SU-DHL-6 (cell line): Measurements from ENCODE around the gene ABCG1.
"Not testable (repeated sequence)": the region's sequence is repeated elsewhere in the genome, so short reads cannot be mapped to it uniquely, and the experiment has no call there.

ENCODE experiments used
- H2AFZ ChIP-seq: fragments of 200-600 bp; sonication (generic); 2 replicates; pipeline ENCODE4 v1.6.1; 2014; ENCODE audit warnings: low read depth, mild to moderate bottlenecking, moderate library complexity, mixed read lengths, antibody characterized with exemption, low read length; ENCODE audit not compliant: severe bottlenecking
- H3F3A ChIP-seq: fragments of 200-600 bp; shearing (Covaris generic); 2 replicates; pipeline ENCODE4 v1.6.0; 2016; ENCODE audit warnings: antibody characterized with exemption, mild to moderate bottlenecking; ENCODE audit not compliant: insufficient read depth
- H3K27ac ChIP-seq: fragments of 200-600 bp; sonication (generic); 2 replicates; pipeline ENCODE4 v1.5.1; 2016; ENCODE audit warnings: low read depth, mild to moderate bottlenecking, low read length, moderate library complexity, mixed read lengths
- H3K27me3 ChIP-seq: fragments of 200-600 bp; sonication (generic), shearing (Covaris generic); 2 replicates; pipeline ENCODE4 v1.6.0; 2014; ENCODE audit warnings: mild to moderate bottlenecking, low read length
- H3K36me3 ChIP-seq: fragments of 200-600 bp; sonication (generic); 2 replicates; pipeline ENCODE4 v1.6.1; 2014; ENCODE audit warnings: mild to moderate bottlenecking, low read length, mixed read lengths
- H3K4me2 ChIP-seq: fragments of 300-600, 200-600 bp; shearing (Covaris generic), sonication (generic); 2 replicates; pipeline ENCODE4 v1.6.0; 2014; ENCODE audit warnings: low read length, low read depth, mild to moderate bottlenecking; ENCODE audit not compliant: poor library complexity, severe bottlenecking
- H3K4me3 ChIP-seq: fragments of 200-600 bp; sonication (generic); 2 replicates; pipeline ENCODE4 v1.5.1; 2014; ENCODE audit warnings: antibody characterized with exemption, low read length, mild to moderate bottlenecking, mixed read lengths; ENCODE audit not compliant: insufficient read depth, poor library complexity, severe bottlenecking
- H3K79me2 ChIP-seq: fragments of 200-600 bp; sonication (generic); 2 replicates; pipeline ENCODE4 v1.6.1; 2014; ENCODE audit warnings: mild to moderate bottlenecking, low read length, moderate library complexity; ENCODE audit not compliant: insufficient read depth
- H3K9ac ChIP-seq: fragments of 200-600 bp; sonication (generic); 2 replicates; pipeline ENCODE4 v1.7.0; 2014; ENCODE audit warnings: mild to moderate bottlenecking, low read length
- H3K9me2 ChIP-seq: fragments of 200-600 bp; sonication (generic); replicated peaks from 2 replicates; pipeline ENCODE4 v1.6.1; 2014; ENCODE audit warnings: low read length; ENCODE audit not compliant: insufficient read depth
- H3K9me3 ChIP-seq: fragments of 200-600 bp; sonication (generic); 2 replicates; pipeline ENCODE4 v1.6.1; 2014; ENCODE audit warnings: low read length, mixed read lengths; ENCODE audit not compliant: insufficient read depth
- H4K20me1 ChIP-seq: fragments of 200-600 bp; sonication (generic); 2 replicates; pipeline ENCODE4 v1.6.1; 2014; ENCODE audit warnings: low read depth, mild to moderate bottlenecking, antibody characterized with exemption, low read length, moderate library complexity, mixed read lengths
- EZH2phosphoT487 ChIP-seq: fragments of 200-600 bp; sonication (generic), shearing (Covaris generic); conservative IDR thresholded peaks from 2 replicates; pipeline ENCODE4 v1.6.1; 2018; ENCODE audit warnings: mild to moderate bottlenecking, antibody characterized with exemption, low read length, moderate library complexity, mixed read lengths
- TF ChIP-seq, protein P1 (sequence below): fragments of 200-600 bp; sonication (generic); IDR thresholded peaks from one replicate; pipeline ENCODE4 v1.5.1; 2017; ENCODE audit warnings: antibody characterized with exemption, mild to moderate bottlenecking, low read length, moderate library complexity; ENCODE audit not compliant: insufficient read depth, poor library complexity, severe bottlenecking

ABCG1 gene

DNA sequence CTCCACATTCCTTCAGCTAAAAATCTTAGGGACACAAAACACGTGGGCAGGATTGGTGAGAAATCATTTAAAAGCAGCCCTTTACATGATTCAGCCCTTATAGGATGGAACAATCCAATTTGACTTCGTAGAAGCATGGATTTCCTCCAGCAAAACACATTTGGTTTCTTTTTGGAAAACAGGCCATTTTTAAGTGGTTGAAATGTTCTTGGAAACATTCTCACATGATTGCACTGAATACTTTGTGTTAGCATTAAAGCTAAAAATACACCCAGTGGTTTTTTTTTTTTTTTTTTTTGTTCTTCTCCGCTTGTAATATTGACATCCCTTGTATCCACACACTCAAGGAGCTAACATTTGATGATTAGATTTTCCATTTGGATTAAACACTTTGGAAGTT lies 42.1 kb upstream of the ABCG1 start:
- TF ChIP-seq, protein P1, sequence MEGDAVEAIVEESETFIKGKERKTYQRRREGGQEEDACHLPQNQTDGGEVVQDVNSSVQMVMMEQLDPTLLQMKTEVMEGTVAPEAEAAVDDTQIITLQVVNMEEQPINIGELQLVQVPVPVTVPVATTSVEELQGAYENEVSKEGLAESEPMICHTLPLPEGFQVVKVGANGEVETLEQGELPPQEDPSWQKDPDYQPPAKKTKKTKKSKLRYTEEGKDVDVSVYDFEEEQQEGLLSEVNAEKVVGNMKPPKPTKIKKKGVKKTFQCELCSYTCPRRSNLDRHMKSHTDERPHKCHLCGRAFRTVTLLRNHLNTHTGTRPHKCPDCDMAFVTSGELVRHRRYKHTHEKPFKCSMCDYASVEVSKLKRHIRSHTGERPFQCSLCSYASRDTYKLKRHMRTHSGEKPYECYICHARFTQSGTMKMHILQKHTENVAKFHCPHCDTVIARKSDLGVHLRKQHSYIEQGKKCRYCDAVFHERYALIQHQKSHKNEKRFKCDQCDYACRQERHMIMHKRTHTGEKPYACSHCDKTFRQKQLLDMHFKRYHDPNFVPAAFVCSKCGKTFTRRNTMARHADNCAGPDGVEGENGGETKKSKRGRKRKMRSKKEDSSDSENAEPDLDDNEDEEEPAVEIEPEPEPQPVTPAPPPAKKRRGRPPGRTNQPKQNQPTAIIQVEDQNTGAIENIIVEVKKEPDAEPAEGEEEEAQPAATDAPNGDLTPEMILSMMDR = no peak
- no peak for TF ChIP-seq EZH2phosphoT487
- H3K27ac ChIP-seq = no peak overlapping the region
- no peak overlapping the region for H2AFZ ChIP-seq
- H3K4me2 ChIP-seq = no peak overlapping the region
- no peak overlapping the region for H3K4me3 ChIP-seq
- H3K79me2 ChIP-seq = no peaks in the 10 kb centered on the region
- H3K9ac ChIP-seq = no peak overlapping the region
- H3K9me2 ChIP-seq = no peaks in the 10 kb centered on the region
- no peaks in the 10 kb centered on the region for H4K20me1 ChIP-seq
- H3F3A ChIP-seq = no peaks in the 10 kb centered on the region
- H3K27me3 ChIP-seq = no peaks in the 10 kb centered on the region
- no peaks in the 10 kb centered on the region for H3K9me3 ChIP-seq
- no peaks in the 10 kb centered on the region for H3K36me3 ChIP-seq

DNA sequence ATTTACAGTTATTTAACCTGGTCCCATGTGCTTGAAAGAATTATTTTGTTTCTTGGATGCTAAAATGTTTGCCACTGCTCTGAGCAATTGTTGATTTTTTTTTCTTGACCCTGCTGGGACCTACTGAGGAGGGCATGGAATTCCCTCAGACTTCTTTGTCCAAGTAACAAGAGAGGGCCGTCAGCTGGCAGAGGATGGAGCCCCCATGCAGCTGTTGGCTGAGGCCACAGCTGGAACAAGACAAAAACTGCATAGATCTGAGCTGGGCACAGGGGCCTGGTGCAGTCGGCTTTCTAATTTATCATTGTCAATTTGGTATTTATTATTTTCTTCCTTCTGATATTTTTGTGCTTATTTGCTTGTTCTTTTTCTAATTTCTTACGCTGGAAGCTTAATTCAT lies 39.6 kb upstream of the ABCG1 start:
- H2AFZ ChIP-seq = no peak overlapping the region
- H3K9ac ChIP-seq = no peak overlapping the region
- no peak overlapping the region for H3K27ac ChIP-seq
- no peaks in the 10 kb centered on the region for H3K27me3 ChIP-seq
- H3K36me3 ChIP-seq = no peaks in the 10 kb centered on the region
- H3K4me3 ChIP-seq = no peak overlapping the region
- H3F3A ChIP-seq = no peaks in the 10 kb centered on the region
- no peaks in the 10 kb centered on the region for H3K9me2 ChIP-seq
- no peaks in the 10 kb centered on the region for H3K9me3 ChIP-seq
- TF ChIP-seq, protein P1 = no peak
- no peak for TF ChIP-seq EZH2phosphoT487
- no peak overlapping the region for H3K4me2 ChIP-seq
- H3K79me2 ChIP-seq = no peaks in the 10 kb centered on the region
- no peaks in the 10 kb centered on the region for H4K20me1 ChIP-seq

DNA sequence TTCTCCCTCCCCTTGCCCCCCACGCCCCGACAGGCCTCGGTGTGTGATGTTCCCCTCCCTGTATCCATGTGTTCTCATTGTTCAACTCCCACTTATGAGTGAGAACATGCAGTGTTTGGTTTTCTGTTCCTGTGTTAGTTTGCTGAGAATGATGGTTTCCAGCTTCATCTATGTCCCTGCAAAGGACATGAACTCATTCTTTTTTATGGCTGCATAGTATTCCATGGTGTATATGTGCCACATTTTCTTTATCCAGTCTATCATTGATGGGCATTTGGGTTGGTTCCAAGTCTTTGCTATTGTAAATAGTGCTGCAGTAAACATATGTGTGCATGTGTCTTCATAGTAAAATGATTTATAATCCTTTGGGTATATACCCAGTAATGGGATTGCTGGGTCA lies 38.9 kb upstream of the ABCG1 start:
- not testable (repeated sequence) for H3K27me3 ChIP-seq, H3K9ac ChIP-seq, H3K9me3 ChIP-seq, H3F3A ChIP-seq, H3K9me2 ChIP-seq, H2AFZ ChIP-seq, H3K4me2 ChIP-seq, H4K20me1 ChIP-seq, H3K79me2 ChIP-seq, H3K36me3 ChIP-seq, H3K27ac ChIP-seq, H3K4me3 ChIP-seq

DNA sequence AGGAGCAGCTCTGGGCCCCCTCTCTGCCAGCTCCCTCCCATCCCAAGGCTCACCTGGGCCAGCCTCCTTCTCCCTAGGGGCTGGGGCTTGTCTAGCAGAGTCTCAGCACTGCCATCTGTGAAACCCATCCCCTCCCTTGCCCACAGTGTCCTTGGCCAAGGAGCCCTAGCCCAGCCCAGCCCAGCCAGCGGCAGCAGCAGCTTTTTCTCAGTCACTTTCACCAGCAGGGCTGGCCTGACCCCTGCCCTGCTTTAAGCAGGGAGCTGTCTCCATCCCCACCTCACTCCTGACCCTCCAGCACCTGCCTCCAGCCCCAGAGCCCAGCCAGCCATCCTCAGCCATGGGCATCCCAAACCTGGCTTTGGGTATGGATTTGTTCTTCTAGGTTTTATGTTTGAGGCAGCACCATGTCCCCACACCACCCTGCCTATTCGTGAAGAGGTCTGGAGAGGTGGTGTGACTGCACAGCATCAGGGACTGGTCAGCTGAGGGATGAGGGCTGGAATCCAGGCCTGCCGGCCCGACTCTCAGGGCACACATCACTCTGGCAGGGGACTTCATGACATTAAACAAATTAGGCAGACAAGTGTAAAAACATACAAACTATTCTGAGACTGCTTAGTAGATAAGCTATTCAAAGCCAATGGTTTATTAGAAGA lies 36.1 kb upstream of the ABCG1 start:
- TF ChIP-seq, protein P1 = no peak
- TF ChIP-seq EZH2phosphoT487 = no peak
- H3K9me3 ChIP-seq = no peaks in the 10 kb centered on the region
- no peaks in the 10 kb centered on the region for H3K27me3 ChIP-seq
- H3K4me3 ChIP-seq = no peak overlapping the region
- no peaks in the 10 kb centered on the region for H3F3A ChIP-seq
- no peak overlapping the region for H3K27ac ChIP-seq
- H3K9ac ChIP-seq = no peak overlapping the region
- no peaks in the 10 kb centered on the region for H3K79me2 ChIP-seq
- no peaks in the 10 kb centered on the region for H4K20me1 ChIP-seq
- H2AFZ ChIP-seq = no peak overlapping the region
- H3K4me2 ChIP-seq = no peak overlapping the region
- no peaks in the 10 kb centered on the region for H3K9me2 ChIP-seq
- no peaks in the 10 kb centered on the region for H3K36me3 ChIP-seq
